Islet precursor cell (in vitro differentiated cells): Measurements from ENCODE around the gene ALG14.
"Not testable (repeated sequence)": the region's sequence is repeated elsewhere in the genome, so short reads cannot be mapped to it uniquely, and the experiment has no call there.

ENCODE experiments used
- DNase-seq: peaks from one replicate; pipeline ENCODE4 v3.0.0-alpha.2; 2018

Gene ALG14

GRCh38 chr1:94951509-94952208, 121.1 kb downstream of the ALG14 start:
- DNase-seq = no peak

GRCh38 chr1:94951046-94951445, 121.7 kb downstream of the ALG14 start:
- DNase-seq = no peak

- no peak for DNase-seq
Observed at GRCh38 chr1:94949681-94950661, 122.8 kb downstream of the ALG14 start.

- peak; percentile 59 for DNase-seq
Observed at GRCh38 chr1:94947437-94947836, 125.3 kb downstream of the ALG14 start.

GRCh38 chr1:94946886-94947285, 125.9 kb downstream of the ALG14 start:
- no peak for DNase-seq

- DNase-seq = no peak
Observed at GRCh38 chr1:94942171-94943128, 130.3 kb downstream of the ALG14 start.

- DNase-seq = not testable (repeated sequence)
Observed at GRCh38 chr1:94941480-94941879, 131.3 kb downstream of the ALG14 start.

- no peak for DNase-seq
Observed at GRCh38 chr1:94940738-94941137, 132.0 kb downstream of the ALG14 start.

DNA sequence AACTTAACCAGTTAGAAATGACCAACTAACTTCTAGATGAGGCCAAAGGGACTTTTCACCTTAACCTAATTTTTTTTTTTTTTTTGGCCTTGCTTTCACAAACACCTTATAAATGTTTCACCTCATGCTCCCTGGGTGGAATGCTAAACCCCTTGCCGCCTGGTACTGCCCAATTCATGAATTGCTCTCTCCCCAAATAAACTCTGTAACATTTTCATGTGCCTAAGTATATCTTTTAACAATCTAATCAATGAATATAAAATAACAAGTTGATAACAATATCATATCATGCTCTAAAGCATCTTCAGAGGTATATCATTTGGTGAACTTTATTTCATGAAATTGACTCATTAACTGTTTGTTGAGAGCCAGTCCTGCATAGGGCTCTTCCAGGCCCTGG, 134.9 kb downstream of the ALG14 start:
- no peak for DNase-seq

DNA sequence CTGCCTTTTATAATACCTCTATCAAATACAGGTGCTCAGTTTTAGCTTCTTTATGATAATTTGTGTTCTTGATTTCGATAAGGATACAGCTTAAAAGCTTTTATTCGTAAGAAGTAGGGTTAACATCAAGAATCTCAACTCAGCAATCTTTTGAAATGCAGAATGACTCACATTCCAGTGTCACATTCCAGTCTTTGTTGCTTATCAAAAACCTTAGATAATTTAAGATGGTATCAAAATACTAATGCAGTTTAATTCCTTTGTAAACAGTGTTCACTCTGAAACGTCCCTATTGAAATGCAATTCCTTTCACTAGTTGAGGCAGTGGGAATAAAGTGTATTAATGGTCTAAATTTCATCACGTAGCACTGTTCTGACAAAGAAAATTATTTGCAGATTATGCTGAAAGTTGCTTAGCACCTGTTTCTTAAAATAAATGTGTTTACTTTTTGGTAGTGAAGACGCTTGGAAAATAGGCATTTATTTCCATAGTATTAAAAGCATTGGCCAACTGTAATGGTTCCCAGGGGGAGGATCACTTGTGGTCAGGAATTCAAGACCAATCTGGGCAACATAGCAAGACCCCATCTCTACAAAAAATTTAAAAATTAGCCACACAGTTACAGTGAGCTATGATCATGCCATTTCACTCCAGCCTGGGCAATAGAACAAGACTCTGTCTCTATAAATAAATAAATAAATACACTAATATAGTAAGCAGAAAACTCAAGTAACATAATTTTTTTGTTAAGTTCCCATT, 135.7 kb downstream of the ALG14 start:
- DNase-seq = no peak

DNA sequence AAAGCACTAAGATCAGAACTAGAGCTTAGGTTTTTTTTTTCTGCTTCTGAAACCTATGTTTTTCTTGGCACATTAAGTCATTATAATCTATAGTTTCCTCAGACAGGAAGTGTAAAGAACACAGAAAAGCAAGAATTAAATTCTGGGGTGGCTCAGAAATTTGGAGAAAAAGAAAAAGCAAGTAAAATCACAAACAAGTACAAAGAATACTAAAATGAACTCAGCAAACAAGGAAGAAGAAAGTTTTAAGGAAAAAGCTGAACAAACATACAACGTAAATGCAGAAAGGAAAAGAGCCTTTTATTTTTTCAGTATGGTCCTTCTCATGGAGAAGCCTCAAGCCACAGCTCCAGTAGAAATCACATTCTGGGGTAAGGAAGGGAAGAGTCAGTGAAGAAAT, 137.3 kb downstream of the ALG14 start:
- DNase-seq = no peak

GRCh38 chr1:94935034-94935433, 137.7 kb downstream of the ALG14 start:
- DNase-seq = no peak

- no peak for DNase-seq
Observed at GRCh38 chr1:94934551-94934950, 138.2 kb downstream of the ALG14 start.

DNA sequence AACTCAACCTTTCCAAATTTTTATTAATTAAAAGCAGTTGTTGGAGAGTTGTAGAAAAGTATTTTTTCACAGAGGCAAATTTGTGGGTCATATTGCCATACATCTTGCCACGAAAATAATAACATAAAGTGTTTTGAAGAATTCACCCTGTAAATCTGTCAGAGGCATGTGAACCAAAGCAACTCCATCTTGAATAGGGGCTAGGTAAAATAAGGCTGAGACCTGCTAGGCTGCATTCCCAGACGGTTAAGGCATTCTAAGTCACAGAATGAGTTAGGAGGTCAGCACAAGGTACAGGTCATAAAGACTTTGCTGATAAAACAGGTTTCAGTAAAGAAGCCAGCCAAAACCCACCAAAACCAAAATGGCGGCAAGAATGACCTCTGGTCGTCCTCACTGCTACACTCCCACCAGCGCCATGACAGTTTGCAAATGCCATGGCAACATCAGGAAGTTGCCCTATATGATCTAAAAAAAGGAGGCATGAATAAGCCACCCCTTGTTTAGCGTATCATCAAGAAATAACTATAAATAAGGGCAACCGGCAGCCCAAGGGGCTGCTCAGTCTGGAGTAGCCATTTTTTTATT, 141.4 kb downstream of the ALG14 start:
- no peak for DNase-seq

DNA sequence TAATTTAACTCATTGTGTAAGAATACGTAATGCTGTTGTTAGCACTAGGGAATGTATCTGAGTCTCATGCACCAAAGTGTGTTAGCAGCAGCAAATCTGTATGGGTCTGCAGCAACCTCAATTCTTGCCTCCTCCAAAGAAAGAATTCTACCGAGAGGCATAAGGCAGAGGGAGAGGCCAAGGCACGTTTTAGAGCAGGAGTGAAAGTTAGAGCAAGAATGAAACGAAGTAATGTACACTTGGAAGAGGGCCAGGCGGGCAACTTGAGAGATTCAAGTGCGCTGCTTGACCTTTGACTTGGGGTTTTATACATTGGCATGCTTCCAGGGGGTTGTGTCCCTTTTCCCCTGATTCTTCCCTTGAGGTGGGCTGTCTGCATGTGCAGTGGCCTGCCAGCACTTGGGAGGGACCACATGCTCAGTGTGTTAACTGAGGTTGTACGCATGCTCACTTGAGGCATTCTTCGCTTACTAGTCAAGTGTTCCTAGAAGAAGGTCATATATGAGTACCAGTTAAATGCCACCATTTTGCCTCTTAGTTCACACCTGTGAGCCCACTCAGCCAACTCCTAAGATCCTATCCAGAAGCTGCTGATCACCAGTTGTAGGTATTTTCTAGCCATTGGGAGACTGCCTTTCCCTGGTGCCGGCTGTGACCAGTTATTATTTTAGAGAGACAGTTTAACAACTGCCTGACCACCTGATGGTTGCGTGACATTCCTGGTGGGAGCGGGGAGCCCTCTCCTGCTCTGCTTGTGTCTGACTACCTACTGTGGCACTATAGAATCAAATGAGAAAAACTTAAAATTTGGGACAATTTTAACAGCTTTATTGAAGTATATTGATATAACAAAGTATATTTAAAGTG, 143.2 kb downstream of the ALG14 start:
- no peak for DNase-seq

DNA sequence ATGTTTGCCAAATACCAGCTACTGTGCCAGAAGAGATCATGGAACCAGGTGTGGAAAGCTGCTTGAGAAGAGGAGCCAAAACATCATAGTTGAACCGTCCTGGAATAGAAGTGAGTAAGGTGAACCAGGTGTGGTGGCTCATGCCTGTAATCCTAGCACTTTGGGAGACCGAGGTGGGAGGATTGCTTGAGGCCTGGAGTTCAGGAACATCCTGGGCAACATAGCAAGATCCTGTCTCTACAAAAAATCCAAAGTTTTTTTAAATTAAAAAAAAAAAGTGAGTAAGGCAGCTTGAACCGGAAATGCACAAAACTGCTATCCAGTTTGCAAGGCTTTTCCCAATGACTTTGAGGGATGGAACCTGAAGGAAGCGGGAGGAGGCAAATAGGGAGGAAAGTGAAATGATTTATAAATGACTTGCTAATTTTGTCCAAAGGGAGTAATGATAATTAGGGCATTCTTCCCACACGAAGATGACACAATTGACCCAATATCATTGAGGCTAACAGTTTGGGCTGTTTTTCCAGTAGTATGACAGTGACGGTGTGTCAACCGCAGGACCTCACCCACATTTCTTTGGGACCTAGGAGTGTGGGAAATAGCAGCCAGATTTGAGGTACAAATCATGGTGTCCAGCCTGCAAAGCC, 144.3 kb downstream of the ALG14 start:
- DNase-seq = no peak

DNA sequence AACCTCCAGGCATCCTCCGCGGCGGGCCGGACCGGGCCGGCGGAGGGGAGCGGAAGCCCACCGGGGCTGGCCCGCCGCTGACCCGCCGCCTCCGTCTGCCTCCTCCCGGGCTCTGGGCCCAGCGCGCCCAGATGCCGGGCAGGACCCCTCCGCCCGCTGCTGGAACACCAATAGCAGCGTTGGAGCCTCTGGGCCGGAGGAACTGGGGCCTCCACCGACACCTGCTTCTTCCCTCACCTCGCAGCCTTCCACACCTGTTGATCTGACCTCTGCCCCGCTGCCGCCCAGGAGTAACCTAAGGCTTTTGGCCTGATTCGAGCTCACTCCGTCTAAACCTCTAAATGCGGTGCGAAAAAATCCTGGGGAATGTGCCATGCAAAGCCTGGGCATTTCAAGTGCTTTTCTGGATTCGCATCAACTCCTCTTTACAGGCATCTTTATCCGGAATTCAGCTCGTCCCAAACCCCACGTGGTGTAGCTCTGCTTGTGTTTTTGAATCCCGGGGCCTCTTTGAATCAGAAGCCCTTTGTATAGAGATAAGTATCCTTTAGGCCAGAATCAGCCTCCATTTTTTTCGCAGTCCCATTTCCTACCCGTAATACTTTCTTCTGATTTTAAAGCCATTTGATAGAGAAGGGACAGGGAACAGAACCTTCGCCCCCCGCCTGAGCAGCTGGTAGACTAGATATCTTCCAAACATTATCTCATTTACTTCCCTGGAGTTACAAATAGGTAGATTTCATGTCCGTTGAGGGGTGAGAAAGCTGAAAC, 145.2 kb downstream of the ALG14 start:
- no peak for DNase-seq

DNA sequence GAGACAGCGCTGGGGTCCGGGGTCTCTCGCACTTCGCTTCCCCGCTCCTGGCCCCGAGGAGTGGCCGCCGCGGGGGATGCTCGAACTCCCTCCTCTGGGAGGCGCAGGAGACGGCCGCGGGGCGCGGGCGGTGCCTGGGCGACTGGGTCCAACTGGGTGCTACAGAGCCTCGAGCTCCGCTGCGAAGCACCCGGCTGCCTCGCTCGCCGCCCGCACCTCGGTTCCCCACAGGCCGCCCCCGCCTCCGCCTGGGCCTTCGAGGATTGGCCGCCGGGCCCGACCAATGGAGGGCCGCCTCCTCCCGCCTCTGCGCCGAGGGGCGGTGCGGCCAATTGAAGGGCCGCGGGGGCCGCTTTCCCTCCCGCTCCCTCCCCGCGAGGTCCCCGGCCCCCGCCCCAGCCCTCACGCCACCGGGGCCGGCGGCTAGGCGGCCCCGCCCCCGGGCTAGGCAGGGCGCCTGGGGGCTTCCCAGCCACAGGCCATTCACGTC, 145.8 kb downstream of the ALG14 start, which contains the start of gene CNN3:
CNN3 (minus strand) TSS at position 196 of the 490 bp plus-strand sequence. CDS start 216 bp downstream, outside the sequence.
- DNase-seq = peak; percentile 97
